Limb (tissue), 2 donors: ENCODE measurements around the gene B9D2.
"Not testable (repeated sequence)": the region's sequence is repeated elsewhere in the genome, so short reads cannot be mapped to it uniquely, and the experiment has no call there.

Experiments used
- DNase-seq, 2 donors: peaks; one replicate each; pipeline ENCODE4 v3.0.0-alpha.2; 2016; ENCODE audit errors: extremely low spot score in 2 of 2

B9D2 gene

DNA sequence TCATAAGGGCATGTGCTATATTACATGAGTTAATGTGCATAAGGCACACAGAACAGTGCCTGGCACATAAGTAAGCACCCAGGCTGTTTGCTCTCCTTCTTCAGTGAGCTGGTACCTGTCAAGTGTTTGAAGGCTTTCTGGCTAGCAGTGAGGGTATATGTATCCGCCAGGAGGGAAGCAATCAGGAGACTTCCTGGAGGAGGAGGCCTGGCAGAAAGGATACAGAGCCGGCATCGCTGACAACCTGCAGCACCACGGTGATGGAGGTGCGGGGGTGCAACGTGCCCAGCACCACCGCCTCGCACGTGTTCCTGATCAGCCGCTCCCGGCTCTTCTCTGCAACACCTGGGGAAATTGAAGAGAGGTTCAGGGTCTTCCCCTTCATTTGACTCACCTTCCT, 27.7 kb upstream of the B9D2 start:
- no peak for DNase-seq

DNA sequence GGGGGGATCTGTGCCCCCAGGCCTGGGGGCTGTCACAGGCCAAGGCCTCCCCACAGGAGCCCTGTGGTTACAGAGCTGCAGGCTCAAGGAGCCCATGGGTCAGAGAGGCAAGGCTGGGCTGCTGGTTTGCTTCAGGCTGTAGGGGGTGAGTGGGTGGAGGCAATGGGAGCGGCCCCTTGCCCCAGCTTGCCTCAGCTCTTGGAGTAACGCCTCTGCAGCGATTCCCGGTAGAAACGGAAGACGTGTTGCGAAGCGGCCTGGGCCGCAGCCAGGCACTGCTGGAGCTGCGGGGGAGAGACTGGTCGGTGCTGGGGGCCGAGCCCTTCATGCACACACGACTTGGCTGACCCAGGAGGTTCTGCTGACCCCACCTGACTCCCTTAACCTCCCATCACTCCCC, 22.5 kb upstream of the B9D2 start:
- no peak for DNase-seq

GRCh38 chr19:41384351-41384750, 20.4 kb upstream of the B9D2 start:
- DNase-seq: no peak

DNA sequence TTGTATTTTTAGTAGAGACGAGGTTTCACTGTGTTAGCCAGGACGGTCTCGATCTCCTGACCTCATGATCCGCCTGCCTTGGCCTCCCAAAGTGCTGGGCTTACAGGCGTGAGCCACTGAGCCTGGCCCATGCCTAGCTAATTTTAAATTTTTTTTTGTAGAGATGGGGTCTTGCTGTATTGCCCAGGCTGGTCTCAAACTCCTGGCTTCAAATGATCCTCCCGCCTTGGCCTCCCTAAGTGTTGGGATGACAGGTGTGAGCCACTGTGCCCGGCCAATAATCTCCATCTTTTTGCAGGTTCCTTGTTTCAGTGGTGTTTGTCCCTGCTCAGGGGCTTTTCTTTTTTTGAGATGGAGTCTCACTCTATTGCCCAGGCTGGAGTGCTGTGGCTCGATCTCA, 17.6 kb upstream of the B9D2 start:
- DNase-seq: not testable (repeated sequence)

GRCh38 chr19:41377977-41378709, 14.2 kb upstream of the B9D2 start:
- DNase-seq: no peak

DNA sequence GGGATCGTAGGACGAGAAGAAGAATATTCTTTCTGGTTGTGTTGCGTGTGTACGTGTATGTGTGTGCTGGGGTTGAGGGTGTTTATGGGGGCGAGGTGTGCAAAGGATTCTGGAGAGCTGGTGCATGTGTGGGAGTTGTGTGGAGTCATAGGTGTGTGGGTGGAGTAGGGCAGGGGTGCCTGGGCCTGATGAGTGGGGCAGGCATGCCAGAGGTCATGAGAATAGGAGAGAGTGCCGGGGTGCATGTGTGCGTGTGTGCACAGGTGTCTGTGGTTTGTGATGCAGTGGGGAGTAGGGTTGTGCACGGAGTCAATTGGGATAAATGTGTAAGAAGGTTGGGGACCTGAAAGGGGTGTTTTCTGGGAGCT, 13.0 kb upstream of the B9D2 start:
- no peak for DNase-seq

DNA sequence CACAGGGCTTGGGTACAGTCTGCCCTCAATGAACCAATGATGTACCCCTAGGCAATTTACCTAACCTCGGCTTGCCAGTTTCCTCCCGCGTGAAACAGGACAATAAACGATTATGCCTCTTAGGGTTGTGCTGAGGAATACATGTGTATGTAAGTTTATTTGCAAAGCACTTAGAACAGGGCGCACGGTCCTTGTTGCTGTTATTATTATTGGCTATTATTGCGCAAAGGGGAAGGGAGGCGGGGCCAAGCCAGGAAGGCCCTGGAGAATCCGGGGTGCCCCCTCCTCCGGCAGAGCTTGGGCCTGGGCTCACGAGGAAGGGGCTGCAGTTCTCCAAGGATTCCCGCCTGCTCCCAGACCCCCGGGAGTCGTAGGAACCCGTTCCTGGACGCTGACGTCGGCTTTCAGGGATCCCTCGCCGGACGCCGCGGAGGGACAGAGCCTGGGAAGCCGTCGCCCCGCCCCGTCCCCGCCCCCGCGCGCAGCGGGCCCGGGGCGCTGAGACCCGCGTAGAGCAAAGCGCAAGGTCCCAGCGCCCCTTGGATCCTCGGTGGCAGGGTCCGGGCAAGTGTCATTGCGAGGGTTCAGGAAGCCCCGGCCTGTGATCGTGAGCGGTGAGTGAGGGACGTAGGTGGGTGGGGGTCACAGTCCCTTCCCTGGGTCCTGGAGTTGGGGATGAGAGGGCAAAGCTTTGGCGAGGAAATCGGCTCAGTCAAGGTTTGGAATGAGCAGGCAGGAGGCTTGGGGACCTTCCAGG, 12.5 kb upstream of the B9D2 start, which contains the start of gene TMEM91:
TMEM91 (plus strand) TSS at position 293 of the 757 bp plus-strand sequence. CDS start 1,777 bp downstream, outside the sequence.
- DNase-seq: peak in 1 of 2 donors; percentile 72

DNA sequence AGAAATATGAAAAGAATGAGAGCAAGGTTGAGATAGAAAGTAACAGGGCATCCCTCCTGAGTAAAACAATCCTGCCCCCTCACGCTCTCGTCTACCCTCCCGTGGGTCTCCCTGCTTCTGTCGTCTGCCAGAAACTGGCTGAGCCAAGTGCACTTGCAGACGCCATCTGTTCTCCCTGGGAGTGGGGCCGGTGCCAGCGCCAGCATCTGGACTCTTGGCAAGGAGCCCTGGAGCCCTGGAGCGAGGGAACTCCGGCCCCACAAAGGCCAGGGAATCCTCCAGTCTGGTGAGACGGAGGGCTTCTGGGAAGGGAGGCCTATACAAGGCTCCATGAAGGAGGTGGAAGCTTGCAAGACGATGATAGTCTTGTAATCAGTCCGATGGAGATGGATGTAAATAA, 10.0 kb upstream of the B9D2 start:
- peak; percentile 82 to 94 for DNase-seq

GRCh38 chr19:41372501-41372900, 8.6 kb upstream of the B9D2 start:
- no peak for DNase-seq

GRCh38 chr19:41371541-41371940, 7.6 kb upstream of the B9D2 start:
- DNase-seq: no peak

- DNase-seq: not testable (repeated sequence)
Measured at GRCh38 chr19:41371119-41371518, 7.2 kb upstream of the B9D2 start.

DNA sequence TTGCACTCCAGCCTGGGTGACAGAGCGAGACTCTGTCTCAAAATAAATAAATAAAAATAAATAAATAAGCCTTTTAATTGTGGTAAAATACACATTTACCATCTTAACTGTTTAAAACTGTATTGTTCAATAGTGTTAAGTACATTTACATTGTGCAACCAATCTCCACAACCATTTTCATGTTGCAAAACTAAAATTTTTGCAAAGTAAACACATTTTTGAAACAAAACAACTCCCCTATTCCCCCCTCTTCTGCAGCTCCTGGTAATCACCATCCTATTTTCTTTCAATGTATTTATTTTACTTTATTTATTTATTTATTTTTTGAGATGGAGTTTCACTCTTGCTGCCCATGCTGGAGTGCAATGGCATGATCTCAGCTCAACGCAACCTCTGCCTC, 5.8 kb upstream of the B9D2 start:
- DNase-seq: no peak

DNA sequence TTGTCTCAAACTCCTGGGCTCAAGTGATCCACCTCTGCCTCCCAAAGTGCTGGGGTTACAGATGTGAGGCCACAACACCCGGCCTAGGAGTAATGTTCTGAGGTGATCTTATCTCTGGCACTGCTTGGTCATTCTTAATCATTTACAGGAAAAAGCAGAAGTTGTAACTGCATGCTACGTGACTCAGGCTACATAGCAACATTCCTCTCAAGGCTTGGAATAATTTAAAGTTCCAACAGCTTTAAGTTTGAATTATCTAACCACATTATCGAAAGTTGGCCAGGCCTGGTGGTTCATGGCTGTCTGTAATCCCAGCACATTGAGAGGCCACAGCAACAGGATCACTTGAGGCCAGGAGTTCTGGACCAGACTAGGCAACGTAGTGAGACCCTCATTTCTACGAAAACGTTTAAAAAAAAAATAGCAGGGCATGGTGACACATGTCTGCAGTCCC, 3.9 kb upstream of the B9D2 start:
- no peak for DNase-seq

- DNase-seq: no peak
Measured at GRCh38 chr19:41366089-41366488, 2.1 kb upstream of the B9D2 start.

DNA sequence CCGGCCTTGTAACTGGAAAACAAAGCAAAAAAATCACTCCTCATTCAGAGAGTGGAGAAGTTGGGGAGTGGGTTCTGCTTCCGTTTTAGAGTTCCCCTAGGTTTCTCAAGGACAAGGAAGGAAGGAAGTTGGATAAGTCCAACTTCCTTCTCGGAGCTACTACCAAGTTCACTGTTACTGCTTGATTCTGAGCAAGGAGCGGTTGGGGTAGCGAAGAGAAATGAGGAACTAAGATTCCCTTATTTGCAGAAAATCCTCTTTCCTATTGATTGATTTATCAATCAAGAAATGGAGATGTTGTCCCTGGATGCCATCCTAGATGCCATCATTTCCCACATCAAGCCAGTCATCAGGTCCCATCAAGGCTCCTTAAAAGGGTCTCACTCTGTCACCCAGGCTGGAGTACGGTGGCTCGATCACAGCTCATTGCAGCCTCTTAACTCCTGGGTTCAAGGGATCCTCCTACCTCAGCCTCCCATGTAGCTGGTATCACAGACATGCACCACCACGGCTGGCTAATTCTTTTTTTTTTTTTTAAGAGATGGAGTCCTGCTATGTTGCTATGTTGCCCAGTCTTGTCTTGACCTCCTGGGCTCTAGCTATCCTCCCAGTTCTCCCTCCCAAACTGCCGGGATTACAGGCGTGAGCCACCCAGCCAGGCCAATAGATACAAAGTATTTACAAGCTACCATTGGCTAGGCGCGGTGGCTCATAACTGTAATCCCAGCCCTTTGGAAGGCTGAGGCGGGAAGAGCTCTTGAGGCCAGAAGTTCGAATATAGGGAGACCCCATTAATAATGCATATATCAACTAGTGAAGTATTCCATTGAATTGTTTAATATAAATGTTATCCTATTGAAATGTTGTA, 809 bp upstream of the B9D2 start:
- no peak for DNase-seq

GRCh38 chr19:41363371-41363752, 587 bp downstream of the B9D2 start:
- DNase-seq: no peak

DNA sequence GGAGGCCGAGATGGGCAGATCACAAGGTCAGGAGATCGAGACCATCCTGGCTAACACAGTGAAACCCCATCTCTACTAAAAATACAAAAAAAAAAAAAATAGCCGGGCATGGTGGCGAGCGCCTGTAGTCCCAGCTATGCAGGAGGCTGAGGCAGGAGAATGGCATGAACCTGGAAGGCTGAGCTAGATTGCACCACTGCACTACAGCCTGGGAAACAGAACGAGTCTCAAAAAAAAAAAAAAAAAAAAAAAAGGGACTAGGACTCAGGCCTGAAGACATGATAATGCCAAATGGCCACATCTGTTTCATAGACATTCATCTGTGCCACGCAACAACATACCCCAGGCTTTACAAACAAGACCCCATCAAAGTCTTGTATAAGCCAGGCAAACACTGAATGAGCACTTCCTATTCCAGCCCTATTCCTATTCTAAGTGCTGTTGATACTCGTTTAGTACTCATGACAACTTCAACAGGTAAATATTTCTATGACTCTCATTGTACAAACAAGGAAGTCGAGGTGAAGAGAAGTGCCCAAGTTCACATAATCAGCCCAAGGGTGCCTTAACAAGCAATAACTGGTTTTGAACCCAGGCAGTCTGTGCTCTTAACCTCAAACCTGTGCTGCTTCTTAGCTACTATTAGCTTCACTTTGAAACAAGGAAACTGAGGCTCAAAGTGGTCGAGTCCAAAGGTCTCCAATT, 1.7 kb downstream of the B9D2 start:
- DNase-seq: no peak

GRCh38 chr19:41359741-41360140, 4.2 kb downstream of the B9D2 start:
- no peak for DNase-seq

DNA sequence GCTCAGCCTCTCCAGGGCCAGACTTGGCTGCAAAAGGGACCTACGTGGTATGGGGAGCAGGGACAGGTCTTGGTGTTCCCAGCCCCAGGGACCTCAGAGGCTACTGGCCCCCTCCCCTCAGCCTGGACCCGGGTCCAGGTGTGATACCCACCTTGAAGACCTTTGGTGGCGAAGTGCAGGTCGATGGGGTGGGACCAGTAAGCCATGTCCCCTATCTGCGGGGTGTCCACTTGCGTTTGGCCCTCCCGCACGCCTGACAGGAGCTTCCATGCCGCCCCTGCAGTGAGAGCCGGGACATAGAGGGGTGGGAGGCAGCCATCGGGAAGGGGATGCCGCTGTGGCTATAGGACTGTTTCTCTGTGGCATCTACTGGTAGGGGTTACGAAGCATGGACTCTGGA, 6.2 kb downstream of the B9D2 start:
- DNase-seq: no peak

- no peak for DNase-seq
Measured at GRCh38 chr19:41356984-41357739, 6.8 kb downstream of the B9D2 start.

- DNase-seq: no peak
Measured at GRCh38 chr19:41355802-41356201, 8.1 kb downstream of the B9D2 start.
